GM12801 (cell line): ENCODE data around the gene MRPL38.

ENCODE experiments used
- TF ChIP-seq, protein P1 (sequence below): IDR thresholded peaks from one replicate; pipeline ENCODE4 v1.5.1; 2011; ENCODE audit warnings: control low read depth; ENCODE audit not compliant: insufficient read length; ENCODE audit errors: extremely low read depth

MRPL38 gene

DNA sequence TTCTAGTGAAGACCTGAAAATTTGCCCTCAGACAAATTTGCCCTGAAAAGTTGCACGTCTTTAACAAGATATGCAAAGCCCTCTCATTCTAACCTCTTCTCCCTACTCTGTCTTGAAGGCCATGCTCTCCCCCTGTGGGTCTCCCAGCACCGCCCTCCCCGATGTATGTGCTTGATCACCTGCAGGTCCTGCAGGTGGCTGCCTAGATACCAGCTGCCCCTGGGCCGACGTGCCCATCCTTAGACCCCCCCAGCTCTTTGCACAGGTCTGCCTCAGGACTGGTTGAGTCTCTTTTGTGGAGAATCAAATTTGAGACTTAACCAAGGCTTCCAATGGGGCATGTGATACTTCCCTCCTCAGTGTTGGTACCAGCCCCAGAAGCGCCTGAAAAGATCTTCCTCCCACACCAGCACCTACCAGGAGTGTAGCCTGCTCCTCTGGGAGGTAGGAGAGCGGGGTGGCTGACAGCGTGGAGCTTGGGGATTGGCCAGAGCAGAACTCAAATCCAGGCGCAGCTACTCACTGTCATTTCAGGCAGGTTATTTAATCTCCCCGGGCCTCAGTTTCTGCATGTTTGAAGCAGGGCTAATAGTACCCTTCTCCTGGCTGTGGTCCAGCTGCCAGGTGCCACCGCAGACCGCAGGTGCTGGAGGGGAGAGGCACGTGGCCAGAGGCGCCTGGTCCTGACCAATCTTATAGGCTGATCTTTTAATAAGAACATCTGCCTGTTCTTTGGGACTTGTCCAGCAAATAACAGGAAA lies 4.5 kb upstream of the MRPL38 start:
- TF ChIP-seq, protein P1, sequence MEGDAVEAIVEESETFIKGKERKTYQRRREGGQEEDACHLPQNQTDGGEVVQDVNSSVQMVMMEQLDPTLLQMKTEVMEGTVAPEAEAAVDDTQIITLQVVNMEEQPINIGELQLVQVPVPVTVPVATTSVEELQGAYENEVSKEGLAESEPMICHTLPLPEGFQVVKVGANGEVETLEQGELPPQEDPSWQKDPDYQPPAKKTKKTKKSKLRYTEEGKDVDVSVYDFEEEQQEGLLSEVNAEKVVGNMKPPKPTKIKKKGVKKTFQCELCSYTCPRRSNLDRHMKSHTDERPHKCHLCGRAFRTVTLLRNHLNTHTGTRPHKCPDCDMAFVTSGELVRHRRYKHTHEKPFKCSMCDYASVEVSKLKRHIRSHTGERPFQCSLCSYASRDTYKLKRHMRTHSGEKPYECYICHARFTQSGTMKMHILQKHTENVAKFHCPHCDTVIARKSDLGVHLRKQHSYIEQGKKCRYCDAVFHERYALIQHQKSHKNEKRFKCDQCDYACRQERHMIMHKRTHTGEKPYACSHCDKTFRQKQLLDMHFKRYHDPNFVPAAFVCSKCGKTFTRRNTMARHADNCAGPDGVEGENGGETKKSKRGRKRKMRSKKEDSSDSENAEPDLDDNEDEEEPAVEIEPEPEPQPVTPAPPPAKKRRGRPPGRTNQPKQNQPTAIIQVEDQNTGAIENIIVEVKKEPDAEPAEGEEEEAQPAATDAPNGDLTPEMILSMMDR = no peak

DNA sequence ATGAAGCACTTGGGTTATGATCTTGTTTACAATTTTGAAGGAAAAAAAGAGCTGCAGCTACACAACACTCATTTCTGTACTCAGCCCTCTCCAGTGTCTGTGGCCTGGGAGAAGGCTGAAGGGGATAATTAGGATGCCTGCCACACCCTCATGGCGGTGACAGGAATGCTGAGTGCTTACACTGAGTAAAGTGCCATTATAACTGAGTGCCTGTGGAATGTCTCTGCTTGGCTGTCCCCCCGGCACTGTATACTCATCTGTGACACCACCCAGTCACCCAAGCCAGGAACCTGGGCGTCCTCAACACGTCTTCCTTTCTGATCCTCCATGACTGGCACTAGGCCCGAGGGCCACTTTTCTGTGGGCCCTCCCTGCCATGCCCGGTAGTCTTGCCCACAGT lies 3.5 kb upstream of the MRPL38 start:
- TF ChIP-seq, protein P1 = no peak

DNA sequence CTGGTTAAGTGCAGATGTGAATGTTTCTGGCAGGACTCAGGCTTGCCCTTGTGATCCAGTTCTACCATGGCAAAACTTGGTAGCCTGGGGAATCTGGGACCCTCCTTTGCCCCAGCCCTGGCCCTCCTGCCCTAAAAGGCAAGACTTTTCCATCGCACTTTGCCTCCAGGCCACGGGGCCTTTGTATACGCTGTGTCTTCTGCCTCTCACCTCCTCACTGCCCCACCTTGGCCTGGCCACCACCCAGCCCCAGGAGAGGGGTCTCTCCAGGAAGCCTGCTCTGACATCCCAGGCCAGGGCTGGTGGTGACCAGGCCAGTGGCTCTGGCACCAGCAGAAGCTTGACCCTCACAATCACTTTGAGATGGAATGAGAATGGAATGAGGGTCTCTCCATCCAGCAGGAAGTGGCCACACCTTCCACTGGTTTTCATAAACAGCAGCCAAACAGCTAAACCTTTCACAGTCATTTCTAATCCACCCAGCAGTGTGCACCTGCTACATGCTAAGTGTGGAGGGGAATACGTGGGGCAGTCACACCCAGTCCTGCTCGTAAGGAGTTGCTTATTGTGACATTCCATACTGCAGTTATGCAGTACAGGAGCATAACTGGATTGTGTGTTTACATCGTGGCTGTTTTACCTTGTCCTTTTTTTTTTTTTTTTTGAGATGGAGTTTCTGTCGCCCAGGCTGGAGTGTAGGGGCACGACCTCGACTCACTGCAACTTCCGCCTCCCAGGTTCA lies 1.6 kb upstream of the MRPL38 start:
- TF ChIP-seq, protein P1 = no peak

DNA sequence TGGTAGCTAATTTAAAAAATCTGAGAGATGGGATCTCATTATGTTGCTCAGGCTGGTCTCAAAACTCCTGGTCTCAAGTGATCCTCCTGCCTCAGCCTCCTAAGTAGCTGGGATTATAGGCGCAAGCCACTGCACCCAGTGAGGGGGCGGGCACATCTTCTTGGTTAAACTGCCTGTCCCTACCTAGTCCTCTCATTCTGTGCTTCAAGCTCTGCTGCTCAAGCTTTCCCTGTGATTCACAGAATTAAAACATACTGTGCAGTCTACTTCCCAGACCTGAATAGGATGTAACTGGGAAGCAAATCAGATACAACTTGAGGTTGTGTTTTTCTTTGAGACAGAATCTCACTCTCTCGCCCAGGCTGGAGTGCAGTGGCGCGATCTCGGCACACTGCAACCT lies 2.3 kb downstream of the MRPL38 start:
- TF ChIP-seq, protein P1 = no peak

DNA sequence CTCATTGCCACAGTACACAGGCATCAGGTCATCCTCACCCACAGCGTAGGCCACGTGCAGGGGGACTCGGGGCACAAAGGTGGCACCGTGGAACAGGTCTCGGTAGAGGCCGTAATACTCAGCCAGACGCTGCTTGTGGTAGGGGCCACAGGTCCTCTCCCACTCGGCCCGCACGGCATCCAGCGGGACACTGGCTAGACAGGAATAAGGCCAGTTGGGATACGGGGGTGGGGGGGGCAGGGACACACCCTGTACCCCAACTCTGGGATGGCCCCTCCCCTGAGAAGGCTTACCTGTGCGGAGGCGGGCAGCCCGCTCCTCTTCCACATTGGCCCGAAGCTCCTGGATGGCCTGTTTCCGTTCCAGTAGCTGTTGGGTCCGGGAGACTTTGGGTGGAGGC lies 3.0 kb downstream of the MRPL38 start:
- TF ChIP-seq, protein P1 = no peak

DNA sequence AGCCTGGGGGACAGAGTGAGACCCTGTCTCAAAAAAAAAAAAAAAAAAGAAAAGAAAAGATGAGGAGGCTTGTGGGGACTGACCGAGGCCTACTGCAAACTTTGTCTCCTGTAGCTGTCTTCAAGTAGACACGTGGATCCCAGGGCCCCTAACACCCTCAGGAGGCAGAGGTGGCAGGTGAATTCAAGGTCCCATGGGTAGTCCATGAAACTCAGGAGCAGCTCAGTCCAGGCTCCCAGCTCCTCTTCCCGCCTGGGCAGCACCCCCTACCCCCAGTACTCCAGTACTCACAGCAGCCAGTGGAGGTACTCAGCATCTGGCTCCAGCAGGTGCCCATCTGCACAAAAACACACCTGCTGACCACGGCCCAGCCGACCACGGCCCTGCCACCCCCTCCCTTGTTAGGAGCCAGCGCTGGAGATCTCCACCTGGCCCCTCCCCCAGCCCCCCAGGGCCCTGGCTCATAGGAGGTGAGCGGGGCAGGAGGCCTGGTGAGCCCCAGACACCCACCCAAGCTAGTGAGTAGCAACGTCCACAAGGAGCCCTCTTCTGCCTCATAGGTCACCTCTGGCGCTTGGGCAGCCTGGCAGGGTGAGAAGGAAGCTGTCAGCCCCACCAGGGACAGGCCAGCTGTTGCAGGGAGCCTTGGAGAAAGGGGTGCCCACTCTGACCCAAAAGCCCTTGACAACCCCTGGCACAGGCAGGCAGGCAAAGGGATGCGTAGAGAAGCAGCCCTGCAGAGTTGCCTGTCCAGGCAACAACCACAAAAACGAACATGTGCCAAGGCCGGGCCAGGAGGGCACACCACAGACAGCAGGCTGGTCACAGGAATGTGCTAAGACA lies 3.8 kb downstream of the MRPL38 start:
- TF ChIP-seq, protein P1 = no peak
